Measurements from ENCODE around the gene THBS1.

DNA sequence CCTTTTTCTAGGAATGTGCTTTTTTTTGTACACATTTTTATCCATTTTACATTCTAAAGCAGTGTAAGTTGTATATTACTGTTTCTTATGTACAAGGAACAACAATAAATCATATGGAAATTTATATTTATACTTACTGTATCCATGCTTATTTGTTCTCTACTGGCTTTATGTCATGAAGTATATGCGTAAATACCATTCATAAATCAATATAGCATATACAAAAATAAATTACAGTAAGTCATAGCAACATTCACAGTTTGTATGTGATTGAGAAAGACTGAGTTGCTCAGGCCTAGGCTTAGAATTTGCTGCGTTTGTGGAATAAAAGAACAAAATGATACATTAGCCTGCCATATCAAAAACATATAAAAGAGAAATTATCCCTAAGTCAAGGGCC, 16.5 kb downstream of the THBS1 start:
- TF ChIP-seq, protein P1, sequence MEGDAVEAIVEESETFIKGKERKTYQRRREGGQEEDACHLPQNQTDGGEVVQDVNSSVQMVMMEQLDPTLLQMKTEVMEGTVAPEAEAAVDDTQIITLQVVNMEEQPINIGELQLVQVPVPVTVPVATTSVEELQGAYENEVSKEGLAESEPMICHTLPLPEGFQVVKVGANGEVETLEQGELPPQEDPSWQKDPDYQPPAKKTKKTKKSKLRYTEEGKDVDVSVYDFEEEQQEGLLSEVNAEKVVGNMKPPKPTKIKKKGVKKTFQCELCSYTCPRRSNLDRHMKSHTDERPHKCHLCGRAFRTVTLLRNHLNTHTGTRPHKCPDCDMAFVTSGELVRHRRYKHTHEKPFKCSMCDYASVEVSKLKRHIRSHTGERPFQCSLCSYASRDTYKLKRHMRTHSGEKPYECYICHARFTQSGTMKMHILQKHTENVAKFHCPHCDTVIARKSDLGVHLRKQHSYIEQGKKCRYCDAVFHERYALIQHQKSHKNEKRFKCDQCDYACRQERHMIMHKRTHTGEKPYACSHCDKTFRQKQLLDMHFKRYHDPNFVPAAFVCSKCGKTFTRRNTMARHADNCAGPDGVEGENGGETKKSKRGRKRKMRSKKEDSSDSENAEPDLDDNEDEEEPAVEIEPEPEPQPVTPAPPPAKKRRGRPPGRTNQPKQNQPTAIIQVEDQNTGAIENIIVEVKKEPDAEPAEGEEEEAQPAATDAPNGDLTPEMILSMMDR (IDR thresholded peaks at IDR 0.05) = no peak
- TF ChIP-seq POLR2A (IDR thresholded peaks at IDR 0.05) = no peak
- no peak for TF ChIP-seq POLR2AphosphoS5 (IDR thresholded peaks at IDR 0.05; ENCODE audit: insufficient read depth in 1 of 2, low read depth in 1 of 2)

All from vagina (tissue), 2 donors.